Thoracic aorta (tissue), 2 donors: ENCODE data around the gene GPHN. TPM values are rescaled to one million over a fixed set of nuclear protein-coding genes. Genes with fewer than 3 reads are reported as not detected.

Experiments used
- ATAC-seq: fragments of 150-250 bp; one replicate; pipeline ENCODE4 v1.8.0; 2017; ENCODE audit warnings: low read depth; ENCODE audit not compliant: insufficient number of reproducible peaks, low FRiP score
- DNase-seq: peaks from one replicate; pipeline ENCODE4 v3.0.0-alpha.2; 2020; ENCODE audit warnings: low spot score
- H3K27ac ChIP-seq, 2 donors: fragments of 200-600 bp; sonication (generic); 1 replicate in 1 of 2; 2 replicates in 1 of 2; pipeline ENCODE4 v1.5.1; 2016; ENCODE audit warnings: mild to moderate bottlenecking in 2 of 2, moderate library complexity in 2 of 2
- H3K27me3 ChIP-seq: fragments of 200-600 bp; sonication (generic); replicated peaks from 2 replicates; pipeline ENCODE4 v1.6.0; 2016; ENCODE audit warnings: mild to moderate bottlenecking; ENCODE audit not compliant: insufficient read depth
- H3K36me3 ChIP-seq: fragments of 200-600 bp; sonication (generic); one replicate; pipeline ENCODE4 v1.5.1; 2016
- H3K4me1 ChIP-seq, 2 donors: fragments of 200-600 bp; sonication (generic); 1 replicate in 1 of 2; 2 replicates in 1 of 2; pipeline versions ENCODE4 v1.5.1 to v1.6.0; 2016; ENCODE audit warnings: low read depth in 2 of 2, mild to moderate bottlenecking in 1 of 2; ENCODE audit not compliant: control insufficient read depth in 1 of 2
- H3K4me3 ChIP-seq: fragments of 200-600 bp; sonication (generic); 2 replicates; pipeline ENCODE4 v1.5.1; 2016; ENCODE audit warnings: mild to moderate bottlenecking
- H3K9me3 ChIP-seq: fragments of 200-600 bp; sonication (generic); 2 replicates; pipeline ENCODE4 v1.5.1; 2016
- total RNA-seq, 2 donors: library from RNA; depleted of rRNA; stranded (reverse); fragments of >200 nt; gene quantifications; one replicate each; pipeline versions ENCODE4 v1.1.0 to v1.2.3, GENCODE V29; 2016
- TF ChIP-seq, protein P1 (sequence below): fragments of 200-600 bp; sonication (generic); IDR thresholded peaks from one replicate; pipeline ENCODE4 v1.5.1; 2019; ENCODE audit warnings: antibody characterized with exemption

Gene GPHN
- total RNA-seq, 2 donors from 2014 or later = 14.0 to 14.2 TPM

DNA sequence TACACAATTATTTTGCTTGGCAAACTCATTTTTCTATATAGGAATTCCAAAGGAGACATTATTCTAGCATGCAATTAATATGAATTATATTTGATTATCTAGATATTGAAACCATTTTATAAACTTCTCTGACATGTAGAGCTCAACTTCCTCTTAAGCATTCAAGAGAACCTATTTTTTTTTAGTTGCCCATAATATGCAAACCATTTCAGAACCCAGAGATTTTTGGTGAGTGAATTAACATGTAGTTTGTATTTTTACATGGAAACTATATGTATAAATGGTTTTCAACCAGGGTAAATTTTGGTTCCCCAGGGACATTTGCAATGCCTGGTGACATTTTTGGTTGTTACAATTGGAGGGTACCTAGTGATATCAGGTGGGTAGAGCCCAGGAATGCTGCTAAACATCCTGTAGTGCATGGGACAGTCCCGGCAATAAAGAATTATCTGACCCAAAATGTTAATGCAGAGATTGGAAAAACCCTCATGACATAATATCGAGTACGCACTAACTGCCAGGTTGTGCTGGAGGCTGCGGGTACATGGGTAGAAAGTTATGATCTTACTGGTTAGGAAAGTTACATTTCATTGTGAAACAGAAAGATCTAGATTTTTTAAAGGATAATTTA is 342.4 kb downstream of the GPHN start:
- DNase-seq (no peak), ATAC-seq (no peak)

DNA sequence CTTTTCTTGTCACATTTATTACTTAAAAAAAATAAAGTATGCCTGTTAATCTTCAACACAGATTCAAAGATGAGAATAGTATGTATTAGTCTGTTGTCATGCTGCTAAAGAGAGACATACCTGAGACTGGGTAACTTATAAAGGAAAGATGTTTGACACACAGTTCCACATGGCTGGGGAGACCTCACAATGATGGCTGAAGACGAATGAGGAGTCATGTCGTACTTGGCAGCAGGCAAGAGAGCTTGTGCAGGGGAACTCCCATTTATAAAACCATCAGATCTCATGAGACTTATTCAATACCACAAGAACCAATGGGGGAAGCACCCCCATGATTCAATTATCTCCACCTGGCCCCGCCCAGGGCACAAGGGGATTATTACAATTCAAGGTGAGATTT is 345.4 kb downstream of the GPHN start:
- ATAC-seq = no peak
- TF ChIP-seq, protein P1, sequence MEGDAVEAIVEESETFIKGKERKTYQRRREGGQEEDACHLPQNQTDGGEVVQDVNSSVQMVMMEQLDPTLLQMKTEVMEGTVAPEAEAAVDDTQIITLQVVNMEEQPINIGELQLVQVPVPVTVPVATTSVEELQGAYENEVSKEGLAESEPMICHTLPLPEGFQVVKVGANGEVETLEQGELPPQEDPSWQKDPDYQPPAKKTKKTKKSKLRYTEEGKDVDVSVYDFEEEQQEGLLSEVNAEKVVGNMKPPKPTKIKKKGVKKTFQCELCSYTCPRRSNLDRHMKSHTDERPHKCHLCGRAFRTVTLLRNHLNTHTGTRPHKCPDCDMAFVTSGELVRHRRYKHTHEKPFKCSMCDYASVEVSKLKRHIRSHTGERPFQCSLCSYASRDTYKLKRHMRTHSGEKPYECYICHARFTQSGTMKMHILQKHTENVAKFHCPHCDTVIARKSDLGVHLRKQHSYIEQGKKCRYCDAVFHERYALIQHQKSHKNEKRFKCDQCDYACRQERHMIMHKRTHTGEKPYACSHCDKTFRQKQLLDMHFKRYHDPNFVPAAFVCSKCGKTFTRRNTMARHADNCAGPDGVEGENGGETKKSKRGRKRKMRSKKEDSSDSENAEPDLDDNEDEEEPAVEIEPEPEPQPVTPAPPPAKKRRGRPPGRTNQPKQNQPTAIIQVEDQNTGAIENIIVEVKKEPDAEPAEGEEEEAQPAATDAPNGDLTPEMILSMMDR = no peak
- no peak overlapping the region for H3K27ac ChIP-seq

More for the DNA sequence above, 342.4 kb downstream of the GPHN start:
- no peaks in the 10 kb centered on the region for H3K36me3 ChIP-seq
- no peak overlapping the region for H3K4me3 ChIP-seq
- H3K4me1 ChIP-seq = no peaks in the 10 kb centered on the region
- TF ChIP-seq, protein P1 = no peak
- no peak overlapping the region for H3K27ac ChIP-seq
- no peaks in the 10 kb centered on the region for H3K27me3 ChIP-seq
- H3K9me3 ChIP-seq = no peaks in the 10 kb centered on the region

DNA sequence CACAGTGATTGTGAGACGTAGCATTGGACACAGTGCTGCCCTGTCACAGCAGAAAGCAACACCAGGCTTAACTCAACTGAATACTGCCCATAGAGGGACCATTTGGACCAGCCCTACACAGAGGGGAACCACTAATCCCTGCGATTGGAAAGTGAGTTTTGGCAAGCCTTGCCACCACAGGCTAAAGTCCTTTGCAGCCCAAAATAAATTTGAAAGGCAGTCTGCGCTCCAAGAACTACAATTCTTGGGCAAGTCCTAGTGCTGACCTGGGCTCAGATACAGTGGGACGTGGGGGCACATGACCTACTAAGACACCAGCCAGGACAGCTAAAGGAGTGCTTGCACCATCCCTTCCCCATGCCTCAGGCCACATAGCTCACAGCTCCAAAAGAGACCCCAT is 349.9 kb downstream of the GPHN start:
- DNase-seq (no peak), ATAC-seq (no peak)
- no peak overlapping the region for H3K4me3 ChIP-seq
- no peaks in the 10 kb centered on the region for H3K27me3 ChIP-seq
- no peaks in the 10 kb centered on the region for H3K9me3 ChIP-seq
- H3K4me1 ChIP-seq = no peaks in the 10 kb centered on the region
- H3K27ac ChIP-seq = no peak overlapping the region
- TF ChIP-seq, protein P1 = no peak
- no peaks in the 10 kb centered on the region for H3K36me3 ChIP-seq

More for the DNA sequence above, 345.4 kb downstream of the GPHN start:
- no peaks in the 10 kb centered on the region for H3K4me1 ChIP-seq
- no peaks in the 10 kb centered on the region for H3K27me3 ChIP-seq
- H3K9me3 ChIP-seq = no peaks in the 10 kb centered on the region
- H3K4me3 ChIP-seq = no peak overlapping the region
- DNase-seq = no peak
- no peaks in the 10 kb centered on the region for H3K36me3 ChIP-seq

DNA sequence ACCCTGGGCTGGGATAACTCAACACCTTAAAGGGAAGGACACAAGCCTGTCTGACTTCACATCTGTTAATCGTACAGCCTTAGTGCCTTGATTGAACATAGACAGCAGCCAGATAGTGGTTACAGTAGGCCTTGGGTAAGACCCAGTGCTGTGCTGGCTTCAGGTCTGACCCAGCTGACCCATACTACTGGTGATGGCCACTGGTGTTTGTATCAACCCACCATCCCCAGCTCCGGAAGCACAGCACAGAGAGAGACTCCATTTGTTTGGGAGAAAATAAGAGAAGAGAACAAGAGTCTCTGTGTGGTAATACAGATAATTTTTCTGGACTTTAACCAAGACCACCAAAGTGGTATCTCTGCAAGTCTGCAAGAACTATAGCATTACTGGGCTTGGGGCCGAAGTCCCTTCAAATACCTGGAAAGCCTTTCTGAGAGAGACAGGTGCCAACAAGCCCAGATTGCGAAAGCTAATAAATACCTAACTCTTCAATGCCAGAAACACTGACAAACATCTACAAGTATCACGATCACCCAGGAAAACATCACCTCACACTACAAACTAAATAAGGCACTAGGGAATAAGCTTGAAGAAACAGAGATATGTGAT is 351.2 kb downstream of the GPHN start:
- ATAC-seq (no peak), DNase-seq (no peak)
- TF ChIP-seq, protein P1 = no peak

DNA sequence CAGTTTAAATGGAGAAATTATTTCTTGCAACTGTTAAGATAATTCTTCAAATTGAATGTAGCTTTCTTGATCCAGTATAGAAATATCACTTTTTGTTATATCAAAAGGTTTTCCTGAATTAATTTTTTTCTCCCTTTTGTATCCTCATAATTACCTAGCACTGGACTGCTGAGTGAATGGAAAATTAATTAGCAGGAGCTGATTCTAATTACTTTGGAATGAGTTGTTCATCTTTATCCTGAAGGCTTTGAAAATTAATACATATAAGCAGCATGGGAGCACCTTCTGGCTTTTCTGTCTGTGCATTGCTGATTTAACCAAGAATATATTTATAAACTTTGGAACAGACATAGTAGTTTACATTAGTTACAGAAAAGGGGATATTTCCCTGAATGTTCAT is 373.6 kb downstream of the GPHN start:
- ATAC-seq (no peak), DNase-seq (no peak)
- no peaks in the 10 kb centered on the region for H3K4me1 ChIP-seq
- no peaks in the 10 kb centered on the region for H3K27me3 ChIP-seq
- H3K9me3 ChIP-seq = peaks cover 6% of the 10 kb centered on the region
- TF ChIP-seq, protein P1 = no peak
- no peaks in the 10 kb centered on the region for H3K36me3 ChIP-seq
- no peak overlapping the region for H3K4me3 ChIP-seq
- H3K27ac ChIP-seq = no peak overlapping the region

More for the DNA sequence above, 351.2 kb downstream of the GPHN start:
- Histone ChIP-seq H3K4me3 (no peak overlapping the region), H3K27me3 (no peaks in the 10 kb centered on the region), H3K27ac (no peak overlapping the region), H3K4me1 (no peaks in the 10 kb centered on the region), H3K36me3 (no peaks in the 10 kb centered on the region), H3K9me3 (no peaks in the 10 kb centered on the region)
